Suprapubic skin (tissue), 4 donors: Measurements from ENCODE around the gene IL17REL. TPM values are rescaled to one million over a fixed set of nuclear protein-coding genes. Genes with fewer than 3 reads are reported as not detected.

Experiments used
- DNase-seq, 2 donors: peaks; one replicate each; pipeline ENCODE4 v3.0.0-alpha.2; 2019; ENCODE audit warnings: low spot score in 2 of 2
- H3K27ac ChIP-seq: fragments of 200-600 bp; sonication (generic); one replicate; pipeline ENCODE4 v1.5.1; 2019
- H3K27me3 ChIP-seq: fragments of 200-600 bp; sonication (generic); one replicate; pipeline ENCODE4 v1.5.1; 2019
- H3K36me3 ChIP-seq: fragments of 200-600 bp; sonication (generic); one replicate; pipeline ENCODE4 v1.5.1; 2019
- H3K4me1 ChIP-seq: fragments of 200-600 bp; sonication (generic); one replicate; pipeline ENCODE4 v1.5.1; 2019
- H3K4me3 ChIP-seq: fragments of 200-600 bp; sonication (generic); one replicate; pipeline ENCODE4 v1.5.1; 2019; ENCODE audit warnings: mild to moderate bottlenecking
- H3K9me3 ChIP-seq: fragments of 200-600 bp; sonication (generic); one replicate; pipeline ENCODE4 v1.5.1; 2019
- CTCF ChIP-seq, 2 donors: fragments of 200-600 bp in 1 of 2; fragments of 450-650 bp in 1 of 2; sonication (generic) in 1 of 2; IDR thresholded peaks; one replicate each; pipeline ENCODE4 v1.5.1; 2016 to 2019; ENCODE audit warnings: antibody characterized with exemption in 2 of 2, mild to moderate bottlenecking in 1 of 2, moderate library complexity in 1 of 2
- EP300 ChIP-seq: sonication (generic); formaldehyde crosslinking; IDR thresholded peaks from one replicate; pipeline ENCODE4 v1.6.1; 2017; ENCODE audit warnings: antibody characterized with exemption
- POLR2A ChIP-seq, 2 donors: fragments of 450-650 bp; IDR thresholded peaks; one replicate each; pipeline ENCODE4 v1.6.1; 2017; ENCODE audit warnings: antibody characterized with exemption in 2 of 2, mild to moderate bottlenecking in 2 of 2, moderate library complexity in 2 of 2
- POLR2AphosphoS5 ChIP-seq, 3 donors: sonication (generic); formaldehyde crosslinking; IDR thresholded peaks; one replicate each; pipeline ENCODE4 v1.6.1; 2017; ENCODE audit warnings: antibody characterized with exemption in 3 of 3
- WGBS: methylation state at CpG from one replicate; pipeline ENCODE4 v1.1.5; 2018; 5-methylcytosine and 5-hydroxymethylcytosine counted together
- total RNA-seq, 4 donors: library from RNA; depleted of rRNA; stranded (reverse); fragments of >200 nt; gene quantifications; one replicate each; pipeline ENCODE4 v1.1.0, GENCODE V29; 2016

Gene IL17REL
- total RNA-seq, 4 donors from 2014 or later, result not detected

- no peak overlapping the region for H3K4me3 ChIP-seq
Measured at GRCh38 chr22:49949914-49950292, 62.7 kb downstream of the IL17REL start.

DNA sequence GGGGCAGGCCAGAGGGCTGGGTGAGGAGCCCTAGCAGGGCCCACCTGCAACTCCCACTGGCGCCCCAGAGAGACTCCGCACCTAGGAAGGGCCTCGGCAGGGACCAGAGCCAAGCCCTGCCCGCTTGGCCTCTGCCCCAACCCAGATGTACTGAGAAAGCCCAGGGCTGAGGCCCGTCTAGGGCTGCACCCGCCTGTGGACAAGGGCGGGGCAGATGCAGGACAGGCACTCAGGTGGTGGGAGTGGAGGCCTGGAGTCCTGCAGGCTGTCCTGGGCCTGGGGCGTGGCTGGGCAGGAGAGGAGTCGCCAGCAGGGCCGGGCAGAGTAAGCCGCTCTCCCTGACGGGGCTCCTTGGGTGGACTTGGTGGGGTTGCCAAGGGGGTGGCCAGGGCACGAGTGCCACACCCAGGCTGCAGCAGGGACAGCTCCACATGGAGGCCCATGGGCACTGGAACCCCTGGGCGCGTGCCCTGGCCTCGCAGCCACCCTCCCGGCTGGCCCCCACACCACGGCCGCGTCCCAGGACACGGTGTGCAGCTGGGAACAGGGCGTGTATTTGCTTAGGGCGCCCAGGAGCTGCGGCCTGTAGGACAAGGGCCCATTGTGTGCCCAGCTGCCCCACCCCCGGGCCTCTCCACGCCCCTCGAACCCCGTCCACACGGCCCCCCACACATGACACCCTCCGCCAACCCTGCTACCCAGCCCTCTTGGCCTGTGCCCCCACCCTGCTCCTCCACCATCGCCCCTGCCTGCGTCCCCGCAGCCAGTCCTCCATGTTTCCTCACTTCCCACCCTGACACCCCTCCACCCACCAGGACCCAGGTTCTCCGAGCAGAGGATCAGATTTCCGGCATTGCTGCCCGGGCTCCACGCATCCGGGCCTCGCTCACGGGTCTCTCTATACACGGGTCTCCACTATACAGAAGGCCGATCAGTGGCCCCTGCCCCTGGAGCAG lies 63.3 kb downstream of the IL17REL start:
- Histone ChIP-seq H3K36me3 (no peaks in the 10 kb centered on the region), H3K9me3 (no peaks in the 10 kb centered on the region), H3K27me3 (no peaks in the 10 kb centered on the region), H3K4me3 (peak overlapping the region; percentile 39), H3K27ac (peak overlapping the region; percentile 92), H3K4me1 (peaks cover 80% of the 10 kb centered on the region)
- WGBS, result 94% methylated on average over 12 of the region's 42 CpGs
- TF ChIP-seq CTCF (IDR thresholded peaks at IDR 0.05) (no peak), POLR2AphosphoS5 (IDR thresholded peaks at IDR 0.05) (peak in 2 of 3 donors; percentile 16 to 32)
- DNase-seq, result no peak

More at GRCh38 chr22:49949914-49950292, 62.7 kb downstream of the IL17REL start:
- 85% methylated on average over 6 of the region's 11 CpGs for WGBS
- H3K4me1 ChIP-seq, result peaks cover 87% of the 10 kb centered on the region
- peak overlapping the region; percentile 92 for H3K27ac ChIP-seq
- no peaks in the 10 kb centered on the region for H3K36me3 ChIP-seq
- DNase-seq, result no peak
- no peaks in the 10 kb centered on the region for H3K9me3 ChIP-seq
- H3K27me3 ChIP-seq, result no peaks in the 10 kb centered on the region
- TF ChIP-seq POLR2A (IDR thresholded peaks at IDR 0.05), result no peak
- no peak for TF ChIP-seq CTCF (IDR thresholded peaks at IDR 0.05)
- no peak for TF ChIP-seq POLR2AphosphoS5 (IDR thresholded peaks at IDR 0.05)
- no peak for TF ChIP-seq EP300

GRCh38 chr22:49948116-49948957 lies 64.2 kb downstream of the IL17REL start:
- DNase-seq, result no peak
- Histone ChIP-seq H3K9me3 (no peaks in the 10 kb centered on the region), H3K27me3 (no peaks in the 10 kb centered on the region), H3K4me3 (peak overlapping the region; percentile 39), H3K36me3 (no peaks in the 10 kb centered on the region), H3K4me1 (peaks cover 71% of the 10 kb centered on the region), H3K27ac (peak overlapping the region; percentile 92)
- TF ChIP-seq CTCF (IDR thresholded peaks at IDR 0.05), result no peak
- WGBS, result 57% methylated on average over 5 of the region's 23 CpGs

DNA sequence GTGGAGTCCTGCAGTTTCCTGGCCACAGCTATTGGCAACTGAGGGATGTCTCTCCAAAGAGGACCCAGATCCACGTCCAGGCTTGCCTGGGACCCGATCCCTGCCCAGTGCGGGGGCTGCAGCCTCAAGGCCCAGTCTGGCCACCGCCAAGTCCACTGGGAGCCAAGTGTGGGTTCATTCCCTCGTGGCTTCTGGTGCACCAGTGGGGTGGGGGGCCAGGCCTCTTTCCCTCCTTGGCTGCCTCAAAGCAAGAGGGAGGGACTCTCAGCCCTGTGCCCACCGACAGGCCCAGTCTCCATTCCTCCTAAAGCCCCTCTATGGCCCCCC lies 65.3 kb downstream of the IL17REL start:
- Histone ChIP-seq H3K27ac (peak overlapping the region; percentile 92), H3K9me3 (no peaks in the 10 kb centered on the region), H3K4me1 (peaks cover 61% of the 10 kb centered on the region), H3K27me3 (no peaks in the 10 kb centered on the region), H3K36me3 (no peaks in the 10 kb centered on the region), H3K4me3 (peak overlapping the region; percentile 39)
- TF ChIP-seq POLR2AphosphoS5 (IDR thresholded peaks at IDR 0.05) (no peak), CTCF (IDR thresholded peaks at IDR 0.05) (no peak), POLR2A (IDR thresholded peaks at IDR 0.05) (no peak), EP300 (no peak)
- 80% methylated on average over 1 of the region's 6 CpGs for WGBS
- no peak for DNase-seq
